Esophagus squamous epithelium (tissue), 5 donors: ENCODE measurements around the gene PLEKHA5. TPM values are rescaled to one million over a fixed set of nuclear protein-coding genes. Genes with fewer than 3 reads are reported as not detected.
A peak's percentile ranks its signal among the peaks of the same experiment; 100 is the strongest.

Experiments
- DNase-seq: peaks from one replicate; lab custom pipeline; 2025; lab: John Stamatoyannopoulos, UW
- H3K27ac ChIP-seq, 4 donors: fragments of 200-600 bp; sonication (generic); one replicate each; pipeline ENCODE4 v1.5.1; 2016 to 2019; ENCODE audit warnings: mild to moderate bottlenecking in 1 of 4
- H3K27me3 ChIP-seq, 4 donors: fragments of 200-600 bp; sonication (generic); 1 replicate in 3 of 4; 2 replicates in 1 of 4; pipeline versions ENCODE4 v1.5.1 to v1.6.0; 2017 to 2021; ENCODE audit warnings: antibody characterized with exemption in 1 of 4
- H3K36me3 ChIP-seq, 3 donors: fragments of 200-600 bp; sonication (generic); one replicate each; pipeline ENCODE4 v1.5.1; 2016 to 2019
- H3K4me1 ChIP-seq, 3 donors: fragments of 200-600 bp; sonication (generic); one replicate each; pipeline ENCODE4 v1.5.1; 2017 to 2019
- H3K4me3 ChIP-seq, 4 donors: fragments of 200-600 bp; sonication (generic); 1 replicate in 3 of 4; 2 replicates in 1 of 4; pipeline ENCODE4 v1.5.1; 2016 to 2019; ENCODE audit warnings: mild to moderate bottlenecking in 2 of 4, moderate library complexity in 1 of 4
- H3K9me3 ChIP-seq, 3 donors: fragments of 200-600 bp; sonication (generic); one replicate each; pipeline ENCODE4 v1.5.1; 2016 to 2019
- POLR2A ChIP-seq, 4 donors: fragments of 450-650 bp; IDR thresholded peaks; one replicate each; pipeline ENCODE4 v1.6.1; 2017; ENCODE audit warnings: antibody characterized with exemption in 4 of 4, mild to moderate bottlenecking in 4 of 4, moderate library complexity in 3 of 4
- WGBS, 2 donors: methylation state at CpG; one replicate each; pipeline ENCODE4 v1.1.5; 2018; 5-methylcytosine and 5-hydroxymethylcytosine counted together
- intact Hi-C: fragments of 100-400 bp; cut with DNase I; formaldehyde crosslinking; loops from one replicate; pipeline ENCODE4 v1.15.0; 2022
- total RNA-seq, 4 donors: library from RNA; depleted of rRNA; stranded (reverse); fragments of >200 nt; gene quantifications; one replicate each; pipeline ENCODE4 v1.1.0, GENCODE V29; 2016
- TF ChIP-seq, protein P1 (sequence below), 6 experiments: fragments of 450-650 bp in 4 of 6; fragments of 200-600 bp in 2 of 6; sonication (generic) in 2 of 6; IDR thresholded peaks; one replicate each; pipeline ENCODE4 v1.5.1; 2016 to 2019; ENCODE audit warnings: antibody characterized with exemption in 6 of 6, mild to moderate bottlenecking in 4 of 6, moderate library complexity in 4 of 6
- donor health status: DM: yes; HTN: yes; CAD: no.

The PLEKHA5 gene
- total RNA-seq, 4 donors from 2014 or later, result 16.1 to 43.7 (median 29.3) TPM

DNA sequence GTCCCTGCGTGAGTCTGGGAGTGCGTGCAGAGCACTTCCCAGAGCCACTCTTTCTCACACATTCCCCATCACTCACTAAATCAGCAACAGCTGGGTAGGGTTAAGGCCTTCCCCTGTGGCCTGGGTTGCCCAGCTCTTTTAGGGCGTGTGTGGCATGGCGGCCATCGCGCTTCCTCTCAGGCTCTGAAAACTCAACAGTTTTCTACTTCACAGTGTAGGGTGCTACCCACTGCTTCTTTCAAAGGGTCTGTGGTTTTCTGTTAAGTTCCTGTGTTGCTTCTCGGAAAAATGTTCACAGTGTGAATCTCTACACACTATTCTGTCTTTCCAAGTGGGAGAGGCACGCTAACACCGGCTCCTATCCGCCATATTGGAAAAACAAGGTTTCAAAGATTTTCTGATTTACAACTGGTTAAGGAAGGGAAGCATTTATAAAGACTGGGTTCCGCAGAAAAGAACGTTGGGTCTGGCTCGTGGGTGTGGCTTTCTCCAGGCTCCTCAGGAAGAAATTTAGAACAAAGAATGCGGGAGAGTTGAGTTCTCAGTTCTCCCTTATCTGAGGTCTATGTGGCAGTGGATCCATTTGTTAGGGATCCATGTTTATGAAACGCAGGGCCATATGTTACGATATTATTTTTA is 274.8 kb downstream of the PLEKHA5 start:
- WGBS, 2 donors, result 79 to 89% methylated on average over 15 of the region's 16 CpGs
- Histone ChIP-seq H3K4me1 (peaks cover 6 to 34% (median 18%) of the 10 kb centered on the region in 3 donors), H3K27ac (no peak overlapping the region), H3K9me3 (no peaks in the 10 kb centered on the region), H3K36me3 (no peaks in the 10 kb centered on the region), H3K27me3 (no peaks in the 10 kb centered on the region), H3K4me3 (no peak overlapping the region)
- intact Hi-C loops, result no loop called here
- TF ChIP-seq POLR2A (IDR thresholded peaks at IDR 0.05), result no peak
- TF ChIP-seq, protein P1, sequence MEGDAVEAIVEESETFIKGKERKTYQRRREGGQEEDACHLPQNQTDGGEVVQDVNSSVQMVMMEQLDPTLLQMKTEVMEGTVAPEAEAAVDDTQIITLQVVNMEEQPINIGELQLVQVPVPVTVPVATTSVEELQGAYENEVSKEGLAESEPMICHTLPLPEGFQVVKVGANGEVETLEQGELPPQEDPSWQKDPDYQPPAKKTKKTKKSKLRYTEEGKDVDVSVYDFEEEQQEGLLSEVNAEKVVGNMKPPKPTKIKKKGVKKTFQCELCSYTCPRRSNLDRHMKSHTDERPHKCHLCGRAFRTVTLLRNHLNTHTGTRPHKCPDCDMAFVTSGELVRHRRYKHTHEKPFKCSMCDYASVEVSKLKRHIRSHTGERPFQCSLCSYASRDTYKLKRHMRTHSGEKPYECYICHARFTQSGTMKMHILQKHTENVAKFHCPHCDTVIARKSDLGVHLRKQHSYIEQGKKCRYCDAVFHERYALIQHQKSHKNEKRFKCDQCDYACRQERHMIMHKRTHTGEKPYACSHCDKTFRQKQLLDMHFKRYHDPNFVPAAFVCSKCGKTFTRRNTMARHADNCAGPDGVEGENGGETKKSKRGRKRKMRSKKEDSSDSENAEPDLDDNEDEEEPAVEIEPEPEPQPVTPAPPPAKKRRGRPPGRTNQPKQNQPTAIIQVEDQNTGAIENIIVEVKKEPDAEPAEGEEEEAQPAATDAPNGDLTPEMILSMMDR (IDR thresholded peaks at IDR 0.05), result no peak
- no peak for DNase-seq

DNA sequence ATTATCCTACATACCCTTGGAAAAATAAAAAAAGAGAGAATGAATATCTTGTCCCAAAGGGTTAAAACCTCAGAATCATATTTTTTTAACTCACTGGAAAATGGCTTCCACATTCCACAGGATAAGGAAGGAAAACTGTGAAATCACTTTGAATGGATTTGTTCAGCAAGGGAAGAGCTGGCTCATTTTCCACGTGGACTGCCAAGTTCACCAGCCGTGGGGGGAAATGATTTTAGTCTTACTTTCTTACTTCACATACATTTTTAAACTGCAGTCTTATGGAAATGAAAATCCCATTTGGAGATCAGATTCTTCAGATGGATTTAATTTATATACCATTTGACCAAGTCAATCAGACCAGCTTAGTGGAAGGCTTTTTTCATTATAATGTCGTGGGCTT is 279.8 kb downstream of the PLEKHA5 start:
- no peak for DNase-seq

DNA sequence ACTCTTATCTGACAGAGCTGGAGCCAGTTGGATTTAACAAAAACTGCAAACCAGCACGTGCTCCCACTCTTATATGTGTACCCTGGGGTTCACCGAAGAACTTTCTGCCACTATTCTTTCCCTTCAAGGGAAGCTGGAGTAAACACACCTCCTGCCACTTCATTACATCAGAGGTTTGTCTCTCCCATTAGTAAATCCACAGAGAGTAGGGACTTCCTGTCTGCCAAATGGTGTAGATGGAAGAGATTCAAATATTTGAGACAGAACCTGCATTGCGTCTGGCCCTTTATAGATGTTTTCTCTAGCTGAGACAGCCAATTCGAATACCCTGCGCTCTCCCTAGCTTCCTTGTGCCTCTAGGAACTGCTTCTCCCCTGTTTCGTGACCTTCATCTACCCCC is 280.7 kb downstream of the PLEKHA5 start:
- WGBS, 2 donors, result 30 to 36% methylated on average over 6 of the region's 6 CpGs
- no peak overlapping the region for H3K4me3 ChIP-seq
- peaks cover 16 to 43% (median 22%) of the 10 kb centered on the region in 3 donors for H3K4me1 ChIP-seq
- no peaks in the 10 kb centered on the region for H3K27me3 ChIP-seq
- no peaks in the 10 kb centered on the region for H3K9me3 ChIP-seq
- TF ChIP-seq, protein P1 (IDR thresholded peaks at IDR 0.05), result no peak
- peak overlapping the region; percentile 62 to 74 (median 69) for H3K27ac ChIP-seq
- H3K36me3 ChIP-seq, result no peaks in the 10 kb centered on the region
- DNase-seq, result no peak
- intact Hi-C loops, result no loop called here

More for the DNA sequence above, 279.8 kb downstream of the PLEKHA5 start:
- Histone ChIP-seq H3K9me3 (no peaks in the 10 kb centered on the region), H3K36me3 (no peaks in the 10 kb centered on the region), H3K27me3 (no peaks in the 10 kb centered on the region), H3K27ac (no peak overlapping the region), H3K4me1 (peaks cover 16 to 43% (median 22%) of the 10 kb centered on the region in 3 donors), H3K4me3 (no peak overlapping the region)
- TF ChIP-seq POLR2A (IDR thresholded peaks at IDR 0.05), result no peak
- TF ChIP-seq, protein P1 (IDR thresholded peaks at IDR 0.05), result no peak
- intact Hi-C loops, result no loop called here
- 17 to 23% methylated on average over 3 of the region's 3 CpGs for WGBS, 2 donors

DNA sequence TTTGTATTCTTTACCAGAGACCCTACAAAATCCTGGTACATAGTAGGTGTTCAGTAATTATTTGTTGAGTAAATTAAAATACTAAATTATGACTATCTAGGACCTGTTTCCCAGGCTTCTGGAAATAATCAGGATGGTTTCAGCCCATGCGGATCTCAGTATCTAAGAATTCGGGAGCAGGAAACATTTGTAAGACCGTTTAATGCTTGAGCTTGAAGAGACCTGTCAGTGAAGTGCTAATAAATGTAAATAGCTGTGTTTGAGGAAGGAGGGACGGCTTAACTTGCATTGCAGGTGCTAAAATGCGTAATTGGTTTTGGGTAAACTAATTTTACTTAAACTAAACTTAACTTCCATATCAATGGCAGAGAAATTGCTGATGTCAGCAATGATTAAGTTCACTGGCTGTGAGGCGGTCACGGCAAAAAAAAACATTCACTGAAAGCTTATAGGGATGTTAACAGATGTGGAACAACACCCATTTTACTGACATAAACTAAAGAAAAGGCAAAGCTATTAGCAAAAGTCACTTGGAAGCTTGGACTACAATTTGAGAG is 281.2 kb downstream of the PLEKHA5 start:
- 27 to 42% methylated on average over 7 of the region's 7 CpGs for WGBS, 2 donors
- no peaks in the 10 kb centered on the region for H3K36me3 ChIP-seq
- H3K4me3 ChIP-seq, result no peak overlapping the region
- TF ChIP-seq POLR2A (IDR thresholded peaks at IDR 0.05), result no peak
- TF ChIP-seq, protein P1 (IDR thresholded peaks at IDR 0.05), result no peak
- H3K9me3 ChIP-seq, result no peaks in the 10 kb centered on the region
- peak overlapping the region; percentile 62 to 74 (median 69) for H3K27ac ChIP-seq
- peaks cover 16 to 43% (median 22%) of the 10 kb centered on the region in 3 donors for H3K4me1 ChIP-seq
- no peak for DNase-seq
- H3K27me3 ChIP-seq, result no peaks in the 10 kb centered on the region
- intact Hi-C loops, result no loop called here
